SW480 (cell line): ENCODE measurements around the gene ANTXR1.

Experiments
- DNase-seq: peaks from one replicate; pipeline ENCODE4 v3.0.0-alpha.2; 2016; ENCODE audit warnings: low spot score

Gene ANTXR1

GRCh38 chr2:69181806-69182427 is 168.9 kb downstream of the ANTXR1 start:
- DNase-seq: no peak

GRCh38 chr2:69183659-69184058 is 170.7 kb downstream of the ANTXR1 start:
- DNase-seq: no peak

- no peak for DNase-seq
Measured at GRCh38 chr2:69184224-69184623, 171.2 kb downstream of the ANTXR1 start.

- DNase-seq: peak; percentile 50
Measured at GRCh38 chr2:69185807-69186206, 172.8 kb downstream of the ANTXR1 start.

- no peak for DNase-seq
Measured at GRCh38 chr2:69186614-69187013, 173.6 kb downstream of the ANTXR1 start.

- DNase-seq: no peak
Measured at GRCh38 chr2:69188182-69188900, 175.4 kb downstream of the ANTXR1 start.

- no peak for DNase-seq
Measured at GRCh38 chr2:69190743-69191404, 177.9 kb downstream of the ANTXR1 start.

- DNase-seq: no peak
Measured at GRCh38 chr2:69191634-69192033, 178.7 kb downstream of the ANTXR1 start.

GRCh38 chr2:69192176-69192945 is 179.4 kb downstream of the ANTXR1 start:
- DNase-seq: peak; percentile 79

- DNase-seq: no peak
Measured at GRCh38 chr2:69195706-69196105, 182.7 kb downstream of the ANTXR1 start.

- peak; percentile 6 for DNase-seq
Measured at GRCh38 chr2:69196327-69197117, 183.5 kb downstream of the ANTXR1 start.

GRCh38 chr2:69200107-69200520 is 187.1 kb downstream of the ANTXR1 start:
- DNase-seq: no peak

- DNase-seq: no peak
Measured at GRCh38 chr2:69201259-69201658, 188.3 kb downstream of the ANTXR1 start.

GRCh38 chr2:69202327-69202726 is 189.3 kb downstream of the ANTXR1 start:
- no peak for DNase-seq

GRCh38 chr2:69203166-69203985 is 190.4 kb downstream of the ANTXR1 start:
- no peak for DNase-seq

- no peak for DNase-seq
Measured at GRCh38 chr2:69204654-69205053, 191.7 kb downstream of the ANTXR1 start.

GRCh38 chr2:69205076-69205475 is 192.1 kb downstream of the ANTXR1 start:
- DNase-seq: no peak

GRCh38 chr2:69205491-69205890 is 192.5 kb downstream of the ANTXR1 start:
- DNase-seq: no peak

- no peak for DNase-seq
Measured at GRCh38 chr2:69208023-69208595, 195.1 kb downstream of the ANTXR1 start.

- DNase-seq: no peak
Measured at GRCh38 chr2:69209482-69209881, 196.5 kb downstream of the ANTXR1 start.
